GM12865 (cell line): Measurements from ENCODE around the gene SCLT1.

Experiments
- DNase-seq: peaks from one replicate; pipeline ENCODE4 v3.0.0; 2010; ENCODE audit warnings: low read depth
- H3K4me3 ChIP-seq: 2 replicates; pipeline ENCODE4 v1.5.1; 2011; ENCODE audit warnings: mild to moderate bottlenecking, low read depth, low read length, control low read depth
- CTCF ChIP-seq: IDR thresholded peaks from 2 replicates; pipeline ENCODE4 v1.5.1; 2011; ENCODE audit warnings: low read length, control low read depth, low read depth, inconsistent platforms; ENCODE audit not compliant: insufficient read depth; ENCODE audit errors: missing control alignments

SCLT1 gene

GRCh38 chr4:128974136-128974581, 119.2 kb downstream of the SCLT1 start:
- no peak for TF ChIP-seq CTCF
- no peak for DNase-seq

GRCh38 chr4:128973384-128973783, 120.0 kb downstream of the SCLT1 start:
- no peak for DNase-seq
- no peak overlapping the region for H3K4me3 ChIP-seq
- TF ChIP-seq CTCF, result no peak

More at GRCh38 chr4:128974136-128974581, 119.2 kb downstream of the SCLT1 start:
- H3K4me3 ChIP-seq, result no peak overlapping the region

DNA sequence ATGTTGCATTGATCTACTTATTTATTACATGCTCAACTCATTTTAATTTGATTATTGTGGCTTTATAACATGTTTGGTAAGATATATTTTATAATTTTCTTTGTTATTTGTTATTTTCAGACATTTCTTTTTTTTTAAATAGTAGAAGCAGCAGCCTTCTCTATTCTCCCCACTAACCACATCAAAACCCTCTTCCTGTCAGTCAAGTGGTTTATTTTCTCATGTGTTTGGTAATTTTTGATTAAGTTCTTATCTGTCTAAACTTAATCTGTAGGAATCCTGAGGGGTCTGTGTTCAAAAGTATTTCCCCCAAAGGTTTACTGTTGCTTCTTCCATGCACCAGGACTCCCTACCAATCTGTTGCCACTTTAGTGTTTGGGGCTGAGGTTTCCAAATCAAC, 131.9 kb downstream of the SCLT1 start:
- no peak for DNase-seq
- H3K4me3 ChIP-seq, result no peak overlapping the region
- TF ChIP-seq CTCF, result no peak

- H3K4me3 ChIP-seq, result no peak overlapping the region
- TF ChIP-seq CTCF, result no peak
- no peak for DNase-seq
These were observed 135.1 kb downstream of the SCLT1 start for GRCh38 chr4:128958194-128958593.

- DNase-seq, result no peak
- TF ChIP-seq CTCF, result no peak
- H3K4me3 ChIP-seq, result no peak overlapping the region
These were observed 135.9 kb downstream of the SCLT1 start for GRCh38 chr4:128957459-128957858.

DNA sequence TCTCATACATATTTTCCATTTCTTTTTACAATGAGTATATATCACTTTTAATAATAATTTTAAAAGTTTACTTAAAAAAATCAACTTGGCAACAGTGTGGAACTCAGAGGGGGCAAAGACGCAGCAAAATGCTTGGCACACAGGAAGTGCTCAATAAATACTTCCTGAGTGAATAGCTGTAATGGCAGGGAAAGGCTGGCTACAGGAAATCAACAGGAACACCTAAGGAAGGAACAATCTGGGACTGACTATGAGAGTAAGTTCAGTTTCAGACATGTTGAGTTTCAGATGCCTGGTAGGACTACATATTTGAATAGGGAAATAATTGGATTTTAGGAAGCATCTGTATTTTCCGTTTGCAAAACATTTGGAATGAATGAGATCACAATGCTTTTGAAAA, 137.6 kb downstream of the SCLT1 start:
- no peak for TF ChIP-seq CTCF
- H3K4me3 ChIP-seq, result no peak overlapping the region
- DNase-seq, result no peak

DNA sequence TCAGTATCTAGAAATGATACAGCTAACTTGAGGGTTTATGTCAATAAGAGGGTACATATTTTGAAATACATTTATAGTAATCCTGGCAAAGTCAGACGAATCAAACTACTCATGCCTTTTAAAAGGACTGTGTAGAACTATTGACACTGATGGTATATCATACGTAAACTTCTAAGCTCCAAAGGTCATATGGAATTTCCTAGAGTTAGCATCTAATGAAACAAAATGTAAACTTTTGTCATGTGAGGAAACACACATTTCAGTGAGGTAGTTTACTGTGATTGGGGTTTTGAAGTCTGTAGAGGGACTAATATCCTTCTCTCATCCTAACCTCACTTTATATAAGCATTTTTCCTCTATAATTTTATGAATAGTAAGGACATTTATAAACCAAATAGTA, 138.4 kb downstream of the SCLT1 start:
- no peak for TF ChIP-seq CTCF
- H3K4me3 ChIP-seq, result no peak overlapping the region
- no peak for DNase-seq
